Natural killer cell (primary cell): ENCODE results near the gene XXYLT1. TPM values are rescaled to one million over a fixed set of nuclear protein-coding genes. Genes with fewer than 3 reads are reported as not detected.

Experiments
- ATAC-seq, 3 donors: fragments of 150-1000 bp in 2 of 3; fragments of 200-7000 bp in 1 of 3; cut with Tn5 transposase; 1 replicate in 1 of 3; 2 replicates in 2 of 3; pipeline ENCODE4 v1.10.0; 2021; ENCODE audit warnings: mild to moderate bottlenecking in 2 of 3, moderate library complexity in 2 of 3
- DNase-seq, 2 donors: peaks; one replicate each; pipeline versions ENCODE4 v3.0.0 to v3.0.0-alpha.2; 2013 to 2021; ENCODE audit warnings: mixed read lengths in 1 of 2
- H3K27ac ChIP-seq: one replicate; pipeline ENCODE4 v1.5.1; 2013; ENCODE audit warnings: mild to moderate bottlenecking, low read length
- H3K27me3 ChIP-seq: one replicate; pipeline ENCODE4 v1.6.1; 2013; ENCODE audit warnings: low read length; ENCODE audit not compliant: control insufficient read depth, insufficient read depth
- H3K36me3 ChIP-seq: one replicate; pipeline ENCODE4 v1.6.1; 2013; ENCODE audit warnings: low read length; ENCODE audit not compliant: control insufficient read depth, insufficient read depth
- H3K4me1 ChIP-seq: one replicate; pipeline ENCODE4 v1.6.1; 2013; ENCODE audit warnings: low read length; ENCODE audit not compliant: control insufficient read depth, insufficient read depth
- H3K4me3 ChIP-seq: one replicate; pipeline ENCODE4 v1.5.1; 2013; ENCODE audit warnings: low read length
- H3K9me3 ChIP-seq: one replicate; pipeline ENCODE4 v1.6.1; 2013; ENCODE audit warnings: low read length; ENCODE audit not compliant: control insufficient read depth, insufficient read depth
- H3K27ac Mint-ChIP-seq, 2 donors: one replicate each; pipeline ENCODE4 v1.8.0; 2022; ENCODE audit warnings: mild to moderate bottlenecking in 2 of 2, mixed read lengths in 2 of 2, moderate library complexity in 1 of 2
- H3K27me3 Mint-ChIP-seq, 2 donors: one replicate each; pipeline ENCODE4 v1.8.0; 2022; ENCODE audit warnings: low read depth in 2 of 2, mixed read lengths in 2 of 2
- H3K36me3 Mint-ChIP-seq: one replicate; pipeline ENCODE4 v1.8.0; 2022; ENCODE audit warnings: mixed read lengths
- H3K4me1 Mint-ChIP-seq, 2 donors: one replicate each; pipeline ENCODE4 v1.8.0; 2022; ENCODE audit warnings: mixed read lengths in 2 of 2
- H3K4me3 Mint-ChIP-seq: one replicate; pipeline ENCODE4 v1.8.0; 2022; ENCODE audit warnings: mild to moderate bottlenecking, moderate library complexity, mixed read lengths
- H3K9me3 Mint-ChIP-seq, 2 donors: one replicate each; pipeline ENCODE4 v1.8.0; 2022; ENCODE audit warnings: mixed read lengths in 2 of 2
- WGBS: methylation state at CpG from one replicate; pipeline ENCODE4 v1.1.7; 2013; ENCODE audit warnings: missing lambda C conversion rate; ENCODE audit not compliant: insufficient coverage; 5-methylcytosine and 5-hydroxymethylcytosine counted together
- intact Hi-C: fragments of 100-400 bp; cut with micrococcal nuclease; formaldehyde crosslinking; loops from one replicate; pipeline ENCODE4 v1.14.2; 2022
- total RNA-seq, 4 donors: library from RNA; stranded (reverse); fragments of 120-200 nt in 1 of 4; gene quantifications; one replicate each; pipeline versions ENCODE4 v1.2.3 to v1.2.4, GENCODE V29; 2013 to 2022
- TF ChIP-seq, protein P1 (sequence below): fragments of 200-600 bp; IDR thresholded peaks from one replicate; pipeline ENCODE4 v1.8.0; 2022; ENCODE audit warnings: antibody characterized with exemption

Gene XXYLT1
- total RNA-seq, 3 donors from 2014 or later (not counting 1 experiment from before 2014, with no cell fraction given), result 8.7 to 13.6 (median 10.2) TPM

- Mint-ChIP-seq H3K4me1 (peaks cover 21 to 25% of the 10 kb centered on the region in 2 donors), H3K27me3 (no peaks in the 10 kb centered on the region), H3K9me3 (no peaks in the 10 kb centered on the region), H3K27ac (no peak overlapping the region), H3K4me3 (no peak overlapping the region), H3K36me3 (no peaks in the 10 kb centered on the region)
- Histone ChIP-seq H3K9me3 (no peaks in the 10 kb centered on the region), H3K27me3 (no peaks in the 10 kb centered on the region), H3K36me3 (no peaks in the 10 kb centered on the region), H3K4me3 (no peak overlapping the region), H3K4me1 (peaks cover 27% of the 10 kb centered on the region), H3K27ac (no peak overlapping the region)
- TF ChIP-seq, protein P1, sequence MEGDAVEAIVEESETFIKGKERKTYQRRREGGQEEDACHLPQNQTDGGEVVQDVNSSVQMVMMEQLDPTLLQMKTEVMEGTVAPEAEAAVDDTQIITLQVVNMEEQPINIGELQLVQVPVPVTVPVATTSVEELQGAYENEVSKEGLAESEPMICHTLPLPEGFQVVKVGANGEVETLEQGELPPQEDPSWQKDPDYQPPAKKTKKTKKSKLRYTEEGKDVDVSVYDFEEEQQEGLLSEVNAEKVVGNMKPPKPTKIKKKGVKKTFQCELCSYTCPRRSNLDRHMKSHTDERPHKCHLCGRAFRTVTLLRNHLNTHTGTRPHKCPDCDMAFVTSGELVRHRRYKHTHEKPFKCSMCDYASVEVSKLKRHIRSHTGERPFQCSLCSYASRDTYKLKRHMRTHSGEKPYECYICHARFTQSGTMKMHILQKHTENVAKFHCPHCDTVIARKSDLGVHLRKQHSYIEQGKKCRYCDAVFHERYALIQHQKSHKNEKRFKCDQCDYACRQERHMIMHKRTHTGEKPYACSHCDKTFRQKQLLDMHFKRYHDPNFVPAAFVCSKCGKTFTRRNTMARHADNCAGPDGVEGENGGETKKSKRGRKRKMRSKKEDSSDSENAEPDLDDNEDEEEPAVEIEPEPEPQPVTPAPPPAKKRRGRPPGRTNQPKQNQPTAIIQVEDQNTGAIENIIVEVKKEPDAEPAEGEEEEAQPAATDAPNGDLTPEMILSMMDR, result no peak
- intact Hi-C loops, result loop anchor here (10.0 kb wide), 2 partner anchors 261 to 781 kb away; partner anchors contain the start of gene ATP13A3
- WGBS, result 95% methylated on average over 13 of the region's 13 CpGs
- ATAC-seq (no peak), DNase-seq (no peak)
These were observed 5.5 kb downstream of the XXYLT1 start for GRCh38 chr3:195265363-195265976.

GRCh38 chr3:195263925-195264600 is 6.9 kb downstream of the XXYLT1 start:
- intact Hi-C loops, result loop anchor here (10.0 kb wide), 2 partner anchors 259 to 779 kb away; partner anchors contain the start of gene ATP13A3
- no peaks in the 10 kb centered on the region for H3K9me3 Mint-ChIP-seq
- no peak for DNase-seq
- Histone ChIP-seq H3K36me3 (no peaks in the 10 kb centered on the region), H3K4me3 (no peak overlapping the region), H3K4me1 (peaks cover 23% of the 10 kb centered on the region), H3K9me3 (no peaks in the 10 kb centered on the region), H3K27me3 (no peaks in the 10 kb centered on the region), H3K27ac (no peak overlapping the region)
- no peak overlapping the region for H3K27ac Mint-ChIP-seq
- no peak overlapping the region for H3K4me3 Mint-ChIP-seq
- 87% methylated on average over 10 of the region's 10 CpGs for WGBS
- H3K36me3 Mint-ChIP-seq, result no peaks in the 10 kb centered on the region
- H3K27me3 Mint-ChIP-seq, result no peaks in the 10 kb centered on the region
- TF ChIP-seq, protein P1, result no peak
- peaks cover 11 to 16% of the 10 kb centered on the region in 2 donors for H3K4me1 Mint-ChIP-seq
- no peak for ATAC-seq

- no peaks in the 10 kb centered on the region for H3K9me3 Mint-ChIP-seq
- peaks cover 8 to 13% of the 10 kb centered on the region in 2 donors for H3K4me1 Mint-ChIP-seq
- intact Hi-C loops, result loop anchor here (10.0 kb wide), 2 partner anchors 259 to 779 kb away; partner anchors contain the start of gene ATP13A3
- no peak overlapping the region for H3K4me3 Mint-ChIP-seq
- Histone ChIP-seq H3K27ac (no peak overlapping the region), H3K4me3 (no peak overlapping the region), H3K4me1 (peaks cover 24% of the 10 kb centered on the region), H3K36me3 (no peaks in the 10 kb centered on the region), H3K27me3 (no peaks in the 10 kb centered on the region), H3K9me3 (no peaks in the 10 kb centered on the region)
- no peak for ATAC-seq
- no peaks in the 10 kb centered on the region for H3K36me3 Mint-ChIP-seq
- TF ChIP-seq, protein P1, result no peak
- H3K27ac Mint-ChIP-seq, result no peak overlapping the region
- WGBS, result 94% methylated on average over 9 of the region's 11 CpGs
- no peaks in the 10 kb centered on the region for H3K27me3 Mint-ChIP-seq
- no peak for DNase-seq
These were observed 7.6 kb downstream of the XXYLT1 start for GRCh38 chr3:195263193-195263924.
